MCF 10A (cell line): Measurements from ENCODE around the gene SPRR1B. TPM values are rescaled to one million over a fixed set of nuclear protein-coding genes. Genes with fewer than 3 reads are reported as not detected.

Experiments
- BruUV-seq: library from RNA; stranded (reverse); fragments of 400-500 nt; replicated peaks from 2 replicates; lab custom pipeline; 2021; lab: Mats Ljungman, UMichigan
- CTCF ChIA-PET: fragments of 300-600 bp; sonication (Branson Sonifier 250); formaldehyde crosslinking; extraction: SDS; loops from one replicate; lab custom pipeline; 2021; ENCODE audit warnings: antibody characterized with exemption, inconsistent platforms; lab: Yijun Ruan, JAX
- POLR2A ChIA-PET: fragments of 300-600, 350-650 bp; sonication (Branson Sonifier 250); formaldehyde crosslinking; extraction: SDS; loops from one replicate; lab custom pipeline; 2020; ENCODE audit warnings: antibody characterized with exemption, inconsistent platforms; lab: Yijun Ruan, JAX
- DNase-seq: peaks from one replicate; pipeline ENCODE4 v3.0.0-alpha.2; 2018; ENCODE audit not compliant: unreplicated experiment
- H3K27ac Mint-ChIP-seq: one replicate; pipeline ENCODE4 v1.8.0; 2022; ENCODE audit warnings: mild to moderate bottlenecking, low read depth, mixed read lengths; ENCODE audit not compliant: unreplicated experiment
- H3K27me3 Mint-ChIP-seq: one replicate; pipeline ENCODE4 v1.8.0; 2022; ENCODE audit warnings: mixed read lengths; ENCODE audit not compliant: insufficient read depth, unreplicated experiment
- H3K36me3 Mint-ChIP-seq: one replicate; pipeline ENCODE4 v1.8.0; 2022; ENCODE audit warnings: mild to moderate bottlenecking, moderate library complexity, mixed read lengths; ENCODE audit not compliant: insufficient read depth, unreplicated experiment
- H3K4me1 Mint-ChIP-seq: one replicate; pipeline ENCODE4 v1.8.0; 2022; ENCODE audit warnings: mixed read lengths; ENCODE audit not compliant: insufficient read depth, unreplicated experiment
- H3K4me3 Mint-ChIP-seq: one replicate; pipeline ENCODE4 v1.8.0; 2022; ENCODE audit warnings: mild to moderate bottlenecking, moderate library complexity, mixed read lengths; ENCODE audit not compliant: unreplicated experiment
- H3K9me3 Mint-ChIP-seq: one replicate; pipeline ENCODE4 v1.8.0; 2022; ENCODE audit warnings: mixed read lengths; ENCODE audit not compliant: unreplicated experiment
- CTCF ChIP-seq: fragments of 200-600 bp; IDR thresholded peaks from one replicate; pipeline ENCODE4 v1.8.0; 2022; ENCODE audit warnings: antibody characterized with exemption, mild to moderate bottlenecking; ENCODE audit not compliant: unreplicated experiment
- intact Hi-C: fragments of 100-400 bp; cut with micrococcal nuclease; formaldehyde crosslinking; loops from 2 replicates; pipeline ENCODE4 v1.14.1; 2022
- total RNA-seq: library from RNA; stranded (reverse); gene quantifications from 2 replicates; pipeline ENCODE4 v1.2.3, GENCODE V29; 2022

Gene SPRR1B
- total RNA-seq, 1 experiment from 2014 or later: 3.5 TPM

DNA sequence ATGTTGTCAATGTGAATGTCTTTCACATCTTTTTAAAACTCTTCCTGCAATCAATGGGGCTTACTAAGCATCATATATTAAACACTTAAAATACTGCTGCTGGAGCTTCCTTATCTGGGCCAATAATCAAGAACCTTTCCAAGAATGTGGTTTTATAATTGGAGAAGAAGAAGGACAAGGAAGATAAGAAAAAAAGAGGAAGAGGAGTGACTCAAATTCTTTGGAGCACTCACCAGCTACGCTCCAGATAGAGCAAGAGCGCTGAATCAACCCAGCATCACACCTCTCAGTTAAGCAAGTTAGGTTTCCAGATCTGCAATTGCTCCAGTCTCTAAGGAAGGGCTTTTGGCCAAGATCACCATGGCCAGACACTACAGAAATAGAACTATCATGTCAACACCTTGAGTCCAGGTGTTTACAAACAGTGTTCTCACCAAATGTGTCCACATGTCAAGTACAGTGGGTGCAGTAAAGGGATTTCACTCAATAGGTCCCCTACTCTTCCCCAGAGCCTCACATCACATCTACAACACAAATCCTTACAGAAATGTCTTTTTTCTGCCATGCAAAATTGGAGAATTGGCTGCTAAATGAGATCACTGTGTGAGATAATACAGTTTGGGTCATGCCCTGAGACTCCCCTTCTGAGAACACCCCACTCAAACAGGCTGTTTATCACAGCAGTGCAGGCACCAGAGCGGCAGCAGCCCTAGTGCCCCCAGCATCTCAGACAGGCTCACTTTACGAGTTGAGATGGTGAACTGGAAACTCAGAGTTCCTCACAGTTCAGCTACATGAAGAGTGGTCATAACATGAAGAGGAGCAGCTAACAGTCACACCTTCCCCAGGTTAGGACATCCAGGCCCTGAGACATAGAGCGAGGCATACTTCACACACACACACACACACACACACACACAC lies 42.1 kb downstream of the SPRR1B start:
- intact Hi-C loops: no loop called here
- ChIA-PET POLR2A (interaction anchor here (0.6 kb wide), 1 partner anchor 114 kb away, joined by 3 read pairs; no protein-coding TSS in a partner anchor), CTCF (interaction anchor here (0.6 to 0.7 kb wide), 3 partner anchors 11 to 119 kb away, joined by 3 read pairs; no protein-coding TSS in a partner anchor)
- Mint-ChIP-seq H3K36me3 (no peaks in the 10 kb centered on the region), H3K4me3 (no peak overlapping the region), H3K9me3 (peaks cover 6% of the 10 kb centered on the region), H3K4me1 (no peaks in the 10 kb centered on the region), H3K27me3 (no peaks in the 10 kb centered on the region), H3K27ac (no peak overlapping the region)
- no peak for DNase-seq
- TF ChIP-seq CTCF: no peak
- no TSS peak for BruUV-seq

DNA sequence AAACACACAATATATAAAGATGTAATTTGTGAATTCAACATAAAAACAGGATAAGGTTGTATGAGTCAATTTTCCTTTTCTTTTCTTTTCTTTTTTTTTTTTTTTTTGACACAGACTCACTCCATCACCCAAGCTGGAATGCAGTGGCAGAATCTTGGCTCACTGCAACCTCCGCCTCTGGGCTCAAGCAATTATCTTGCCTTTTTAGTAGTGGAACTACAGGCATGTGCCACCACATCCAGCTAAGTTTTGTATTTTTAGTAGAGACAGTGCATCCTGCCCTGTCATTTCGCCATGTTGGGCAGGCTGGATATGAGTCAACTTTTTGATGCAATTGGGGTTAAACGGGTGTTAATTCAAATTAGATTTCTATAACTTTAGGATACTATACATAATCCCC lies 50.7 kb downstream of the SPRR1B start:
- Mint-ChIP-seq H3K27ac (no peak overlapping the region), H3K4me3 (no peak overlapping the region), H3K9me3 (peaks cover 22% of the 10 kb centered on the region), H3K27me3 (no peaks in the 10 kb centered on the region), H3K4me1 (peaks cover 5% of the 10 kb centered on the region), H3K36me3 (no peaks in the 10 kb centered on the region)
- TF ChIP-seq CTCF: no peak
- peak; percentile 54 for DNase-seq
- intact Hi-C loops: no loop called here
- POLR2A ChIA-PET: interaction anchor here (1.1 to 2.4 kb wide), 4 partner anchors 14 to 128 kb away, joined by 3 to 6 read pairs (median 4); no protein-coding TSS in a partner anchor
- no TSS peak for BruUV-seq
- CTCF ChIA-PET: interaction anchor here (0.6 kb wide), 1 partner anchor 1243 kb away, joined by 5 read pairs; no protein-coding TSS in a partner anchor

Other genes starting within 250 kb of the SPRR1B start
- gene LCE1E, start 244.9 kb upstream of the SPRR1B start, total RNA-seq: 1.3 and 1.9 TPM in 2 replicates
- gene LCE1D, start 234.5 kb upstream of the SPRR1B start, total RNA-seq: not detected in 2 replicates
- 1.4 and 1.9 TPM in 2 replicates for gene LCE1C, start 224.6 kb upstream of the SPRR1B start, total RNA-seq
- 1.3 and 2.0 TPM in 2 replicates for gene LCE1B, start 219.2 kb upstream of the SPRR1B start, total RNA-seq
- not detected in 2 replicates for gene LCE1A, start 203.7 kb upstream of the SPRR1B start, total RNA-seq
- gene LCE6A, start 188.3 kb upstream of the SPRR1B start, total RNA-seq: not detected in 2 replicates
- gene LCE7A, start 171.2 kb upstream of the SPRR1B start, total RNA-seq: not detected in 2 replicates
- gene SMCP, start 152.9 kb upstream of the SPRR1B start, total RNA-seq: not detected in 2 replicates
- 0.33 and 0.56 TPM in 2 replicates for gene IVL, start 122.7 kb upstream of the SPRR1B start, total RNA-seq
- gene SPRR5, start 84.0 kb upstream of the SPRR1B start, total RNA-seq: not detected in 2 replicates
- not detected in 2 replicates for gene SPRR4, start 60.6 kb upstream of the SPRR1B start, total RNA-seq
- not detected in 2 replicates for gene SPRR1A, start 47.1 kb upstream of the SPRR1B start, total RNA-seq
- gene SPRR3, start 29.5 kb upstream of the SPRR1B start, total RNA-seq: not detected in 2 replicates
- 430 and 1,071 TPM in 2 replicates for gene SPRR2D, start 9.9 kb downstream of the SPRR1B start, total RNA-seq
- gene SPRR2A, start 26.3 kb downstream of the SPRR1B start, total RNA-seq: 7.0 and 15.0 TPM in 2 replicates
- not detected in 2 replicates for gene SPRR2B, start 40.4 kb downstream of the SPRR1B start, total RNA-seq
- gene SPRR2E, start 63.3 kb downstream of the SPRR1B start, total RNA-seq: not detected in 2 replicates
- gene SPRR2F, start 82.3 kb downstream of the SPRR1B start, total RNA-seq: not detected in 2 replicates
- gene SPRR2G, start 119.7 kb downstream of the SPRR1B start, total RNA-seq: not detected in 2 replicates
- not detected in 2 replicates for gene LELP1, start 172.2 kb downstream of the SPRR1B start, total RNA-seq
- gene PRR9, start 186.4 kb downstream of the SPRR1B start, total RNA-seq: not detected in 2 replicates
- gene LORICRIN, start 228.5 kb downstream of the SPRR1B start, total RNA-seq: not detected in 2 replicates